ENCODE results near the gene LRRC17. TPM values are rescaled to one million over a fixed set of nuclear protein-coding genes. Genes with fewer than 3 reads are reported as not detected.
"Not testable (repeated sequence)": the region's sequence is repeated elsewhere in the genome, so short reads cannot be mapped to it uniquely, and the experiment has no call there.

The LRRC17 gene
- total RNA-seq, 1 experiment from 2014 or later: 20.2 TPM

DNA sequence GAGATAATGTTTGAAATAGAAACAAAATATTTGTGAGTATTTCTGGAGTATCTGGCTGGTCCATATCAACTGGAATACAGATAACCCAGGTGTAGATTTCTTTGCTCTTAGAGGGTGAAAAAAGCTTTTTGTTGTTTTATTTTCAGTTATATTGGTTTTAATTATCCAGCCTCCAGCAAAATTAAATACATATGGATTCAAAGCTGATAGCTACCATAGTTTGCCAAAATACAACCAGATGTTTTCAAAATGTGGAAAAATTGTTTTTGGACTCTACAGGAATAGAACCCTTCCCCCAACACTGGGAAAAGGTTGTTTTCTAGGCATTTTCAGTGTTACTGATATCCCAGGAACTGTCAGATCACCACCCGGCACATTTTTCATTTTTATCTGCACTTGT is 30.1 kb downstream of the LRRC17 start:
- DNase-seq (ENCODE audit: low spot score): no peak

DNA sequence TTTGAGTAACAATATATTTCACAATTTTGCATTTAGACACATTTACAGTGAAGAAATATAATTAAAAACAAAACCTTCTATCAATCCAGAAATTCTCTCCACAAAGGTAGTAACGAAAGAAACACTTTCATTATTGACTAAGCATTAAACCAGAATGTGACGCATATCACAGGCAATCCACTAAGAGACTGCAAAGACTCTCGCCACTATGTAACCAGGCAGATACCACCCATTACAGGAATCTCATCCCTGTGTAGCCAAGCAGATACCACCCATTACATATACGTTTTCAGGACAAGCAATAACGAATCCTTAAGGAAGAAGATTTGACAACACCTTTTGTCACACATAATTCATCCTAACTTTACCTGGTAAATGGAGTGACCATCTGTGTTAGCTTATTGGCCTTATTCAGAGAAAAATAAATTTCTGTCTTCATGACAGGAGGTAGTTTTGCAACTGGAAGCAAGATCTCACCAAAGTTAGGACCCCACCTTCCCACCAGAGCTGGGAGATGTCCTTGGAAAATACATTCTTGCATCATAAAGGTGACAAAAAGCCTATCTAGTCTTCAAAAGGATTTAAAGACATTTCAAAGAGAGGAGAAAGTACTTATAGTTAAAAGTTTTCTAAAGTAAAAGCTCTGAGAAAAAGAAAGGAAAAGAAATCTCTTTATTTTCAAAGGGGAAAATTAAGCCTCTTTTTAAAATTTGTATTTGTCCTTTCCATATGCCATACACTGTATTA is 30.8 kb downstream of the LRRC17 start:
- DNase-seq (ENCODE audit: low spot score): no peak

DNA sequence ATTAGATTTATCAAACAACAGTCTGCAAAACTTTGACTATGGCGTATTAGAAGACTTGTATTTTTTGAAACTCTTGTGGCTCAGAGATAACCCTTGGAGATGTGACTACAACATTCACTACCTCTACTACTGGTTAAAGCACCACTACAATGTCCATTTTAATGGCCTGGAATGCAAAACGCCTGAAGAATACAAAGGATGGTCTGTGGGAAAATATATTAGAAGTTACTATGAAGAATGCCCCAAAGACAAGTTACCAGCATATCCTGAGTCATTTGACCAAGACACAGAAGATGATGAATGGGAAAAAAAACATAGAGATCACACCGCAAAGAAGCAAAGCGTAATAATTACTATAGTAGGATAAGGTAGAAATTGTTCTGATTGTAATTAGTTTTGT is 31.4 kb downstream of the LRRC17 start:
- no peak for DNase-seq (ENCODE audit: low spot score)

- DNase-seq (ENCODE audit: low spot score): no peak
These were observed 39.0 kb downstream of the LRRC17 start for GRCh38 chr7:102951839-102952238.

DNA sequence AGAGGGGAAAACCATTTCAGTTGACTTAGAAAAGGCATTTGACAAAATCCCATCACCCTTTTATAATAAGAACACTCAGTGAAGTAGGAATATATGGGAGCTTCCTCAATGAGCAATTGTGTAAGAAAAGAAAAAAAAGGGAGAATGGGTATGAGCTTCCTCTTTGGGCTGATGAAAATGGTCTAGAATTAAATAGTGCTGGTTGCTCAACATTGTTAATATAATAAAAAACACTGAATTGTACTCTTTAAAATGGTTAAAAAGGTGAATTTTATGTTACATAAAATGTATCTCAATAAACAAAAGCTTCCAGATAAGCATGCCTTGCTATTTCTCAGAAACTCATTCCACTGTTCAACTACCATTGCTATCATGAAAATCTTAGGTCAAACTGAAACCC is 40.6 kb downstream of the LRRC17 start:
- no peak for DNase-seq (ENCODE audit: low spot score)

- DNase-seq (ENCODE audit: low spot score): not testable (repeated sequence)
These were observed 41.6 kb downstream of the LRRC17 start for GRCh38 chr7:102954359-102954758.

DNA sequence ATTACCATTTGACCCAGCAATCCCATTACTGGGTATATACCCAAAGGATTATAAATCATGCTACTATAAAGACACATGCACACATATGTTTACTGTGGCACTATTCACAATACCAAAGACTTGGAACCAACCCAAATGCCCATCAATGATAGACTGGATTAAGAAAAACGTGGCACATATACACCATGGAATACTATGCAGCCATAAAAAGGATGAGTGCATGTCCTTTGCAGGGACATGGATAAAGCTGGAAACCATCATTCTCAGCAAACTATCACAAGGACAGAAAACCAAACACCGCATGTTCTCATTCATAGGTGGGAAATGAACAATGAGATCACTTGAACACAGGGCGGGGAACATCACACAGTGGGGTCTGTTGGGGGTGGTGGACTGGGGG is 45.2 kb downstream of the LRRC17 start:
- not testable (repeated sequence) for DNase-seq (ENCODE audit: low spot score)

GRCh38 chr7:102961993-102962392 is 49.2 kb downstream of the LRRC17 start:
- not testable (repeated sequence) for DNase-seq (ENCODE audit: low spot score)

DNA sequence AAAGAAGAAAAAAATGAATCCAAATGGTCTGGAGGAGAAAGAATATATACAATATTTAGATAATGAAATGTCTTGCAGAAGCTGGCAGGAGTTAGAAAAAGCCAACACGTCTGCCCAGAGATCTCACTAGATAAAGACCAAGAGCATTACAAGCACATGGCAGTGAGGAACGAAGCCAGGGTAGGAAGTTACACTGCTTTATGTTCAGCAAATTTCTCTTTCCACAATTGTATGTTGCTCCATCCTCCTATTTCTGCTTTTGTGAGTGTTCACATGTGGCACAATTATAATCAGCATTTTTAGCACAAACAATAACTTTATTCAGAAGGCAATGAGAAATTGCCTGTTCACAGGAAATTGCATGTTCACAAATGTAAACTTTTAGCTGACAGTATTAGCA is 53.7 kb downstream of the LRRC17 start:
- no peak for DNase-seq (ENCODE audit: low spot score)

- DNase-seq (ENCODE audit: low spot score): peak; percentile 42
These were observed 55.0 kb downstream of the LRRC17 start for GRCh38 chr7:102967798-102968197.

- DNase-seq (ENCODE audit: low spot score): no peak
These were observed 60.4 kb downstream of the LRRC17 start for GRCh38 chr7:102973096-102973802.

DNA sequence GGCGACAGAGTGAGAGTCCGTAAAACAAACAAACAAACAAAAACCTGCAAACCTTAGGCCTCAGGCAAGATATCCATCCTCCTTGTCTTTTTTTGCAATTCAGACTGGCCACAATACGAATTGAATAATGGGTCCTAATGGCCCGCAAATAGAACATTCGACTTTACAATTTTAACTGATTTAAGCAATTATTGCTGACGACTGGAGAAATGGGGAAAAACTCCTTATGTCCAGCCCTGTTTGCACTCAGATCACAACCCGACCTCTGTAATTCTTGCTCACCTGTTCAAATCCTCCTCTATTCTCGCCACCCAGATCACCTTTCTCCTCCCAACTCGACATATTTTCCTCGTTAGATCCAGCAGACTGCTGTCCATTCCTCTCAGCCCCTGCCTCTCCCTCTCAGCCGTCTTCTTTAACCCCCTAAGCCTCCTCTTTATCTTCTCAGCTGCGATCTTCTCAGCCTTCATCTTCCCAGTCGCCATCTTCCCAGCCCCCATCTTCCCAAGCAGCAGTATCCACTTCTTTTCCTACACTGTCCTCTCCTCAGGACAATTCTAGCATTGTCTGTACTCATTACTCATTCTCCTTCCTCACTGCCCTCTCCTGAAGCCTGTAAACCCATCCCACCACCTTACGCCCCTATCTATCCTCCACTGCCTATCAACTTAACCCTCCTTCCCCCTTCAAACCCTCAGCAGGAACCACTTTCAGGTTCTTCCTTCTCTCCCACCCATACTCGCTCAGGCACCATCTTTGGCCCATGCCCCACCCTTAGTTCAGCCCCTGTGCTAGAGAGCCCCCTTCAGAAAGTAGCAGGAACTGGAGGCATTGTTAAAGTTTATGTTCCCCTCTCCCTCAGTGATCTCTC is 61.8 kb downstream of the LRRC17 start:
- DNase-seq (ENCODE audit: low spot score): no peak

DNA sequence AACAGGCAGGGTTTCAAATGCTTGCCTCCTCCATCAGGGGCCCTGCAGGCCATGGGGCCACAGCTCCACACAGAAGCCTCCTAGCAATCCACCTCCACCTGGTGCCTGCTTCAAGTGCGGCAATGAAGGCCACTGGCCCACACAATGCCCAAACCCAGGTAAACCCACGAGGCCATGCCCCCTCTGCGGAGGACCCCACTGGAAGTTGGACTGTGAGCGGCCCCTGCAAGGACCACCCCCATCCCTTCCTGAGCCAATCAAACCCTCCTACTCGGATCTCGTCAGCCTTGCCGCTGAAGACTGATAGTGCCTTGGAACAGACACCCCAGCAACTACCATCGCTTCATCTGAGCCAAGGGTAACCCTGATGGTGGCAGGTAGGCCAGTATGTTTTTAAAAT is 63.1 kb downstream of the LRRC17 start:
- DNase-seq (ENCODE audit: low spot score): no peak

DNA sequence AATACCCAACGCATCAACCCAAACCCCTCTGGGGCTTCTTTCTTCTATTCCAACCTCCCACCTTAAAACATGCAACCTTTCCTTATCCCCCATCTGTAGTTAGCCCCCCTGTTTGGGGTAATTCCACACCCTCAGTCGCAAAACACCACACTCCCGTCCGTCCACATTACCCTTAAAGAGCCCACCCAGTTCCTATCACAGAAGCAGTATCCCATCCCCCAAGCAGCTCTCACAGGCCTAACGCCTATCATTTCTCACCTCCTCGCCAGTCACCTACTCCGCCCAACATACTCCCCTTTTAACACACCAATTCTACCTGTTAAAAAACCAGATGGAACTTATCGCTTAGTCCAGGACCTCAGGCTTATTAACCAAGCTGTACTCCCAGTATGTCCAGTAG is 63.7 kb downstream of the LRRC17 start:
- DNase-seq (ENCODE audit: low spot score): no peak

DNA sequence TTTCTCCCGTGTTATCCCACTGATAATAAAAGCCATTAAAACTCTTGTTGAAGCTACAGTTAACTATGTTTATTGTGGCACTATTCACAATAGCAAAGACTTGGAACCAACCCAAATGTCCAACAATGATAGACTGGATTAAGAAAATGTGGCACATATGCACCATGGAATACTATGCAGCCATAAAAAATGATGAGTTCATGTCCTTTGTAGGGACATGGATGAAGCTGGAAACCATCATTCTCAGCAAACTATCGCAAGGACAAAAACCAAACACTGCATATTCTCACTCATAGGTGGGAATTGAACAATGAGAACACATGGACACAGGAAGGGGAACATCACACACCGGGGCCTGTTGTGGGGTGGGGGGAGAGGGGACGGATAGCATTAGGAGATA is 64.8 kb downstream of the LRRC17 start:
- DNase-seq (ENCODE audit: low spot score): not testable (repeated sequence)

DNA sequence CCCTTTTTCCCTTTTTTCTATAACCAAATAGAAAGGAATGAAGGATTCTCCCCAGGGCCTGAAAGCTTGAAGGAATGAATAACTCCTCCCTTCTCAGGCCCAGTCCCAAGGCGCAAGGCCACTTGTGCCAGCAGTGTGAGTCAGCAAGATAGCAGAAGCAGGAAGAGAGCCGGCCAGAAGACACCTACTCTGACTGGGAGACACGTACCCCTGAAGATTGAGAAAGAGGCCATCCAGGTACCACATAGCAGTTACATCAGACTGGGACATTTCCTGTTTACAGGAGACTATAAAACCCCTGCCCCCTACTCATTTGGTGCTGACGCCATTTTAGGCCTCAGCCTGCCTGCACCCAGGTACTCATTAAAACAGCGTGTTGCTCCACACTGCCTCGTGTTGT is 65.5 kb downstream of the LRRC17 start:
- DNase-seq (ENCODE audit: low spot score): peak; percentile 94

- no peak for DNase-seq (ENCODE audit: low spot score)
These were observed 66.9 kb downstream of the LRRC17 start for GRCh38 chr7:102979670-102980069.

- no peak for DNase-seq (ENCODE audit: low spot score)
These were observed 68.7 kb downstream of the LRRC17 start for GRCh38 chr7:102981451-102981850.

- no peak for DNase-seq (ENCODE audit: low spot score)
These were observed 69.4 kb downstream of the LRRC17 start for GRCh38 chr7:102982235-102982634.

GRCh38 chr7:102983602-102984001 is 70.8 kb downstream of the LRRC17 start:
- no peak for DNase-seq (ENCODE audit: low spot score)

DNA sequence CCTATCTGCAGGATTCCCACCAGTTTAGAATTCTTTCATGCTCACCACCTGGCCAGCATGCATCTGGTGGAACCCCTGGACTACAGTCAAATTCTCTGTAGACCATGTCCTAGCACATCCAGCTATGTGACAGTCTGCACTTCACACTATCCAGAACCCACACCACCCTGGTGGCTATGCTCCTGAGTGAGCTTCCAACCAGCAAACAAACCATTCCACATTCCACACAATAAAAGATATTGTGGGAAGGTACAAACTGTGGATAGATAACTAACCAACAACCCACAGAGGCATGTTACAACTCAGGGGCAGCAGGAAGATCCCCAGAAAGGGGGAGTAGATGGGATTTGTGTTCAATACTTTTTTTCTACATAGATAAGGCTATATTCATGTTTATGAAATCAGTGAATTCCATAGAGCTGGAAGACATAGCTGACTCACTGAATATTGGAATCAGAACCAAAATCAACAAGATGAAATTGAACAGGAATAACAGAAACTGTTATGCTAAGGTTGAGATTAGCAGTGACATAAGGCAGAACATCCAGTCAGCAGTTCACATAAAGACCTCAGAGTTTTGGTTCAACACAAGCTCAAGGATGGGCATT is 72.5 kb downstream of the LRRC17 start:
- DNase-seq (ENCODE audit: low spot score): no peak

DNA sequence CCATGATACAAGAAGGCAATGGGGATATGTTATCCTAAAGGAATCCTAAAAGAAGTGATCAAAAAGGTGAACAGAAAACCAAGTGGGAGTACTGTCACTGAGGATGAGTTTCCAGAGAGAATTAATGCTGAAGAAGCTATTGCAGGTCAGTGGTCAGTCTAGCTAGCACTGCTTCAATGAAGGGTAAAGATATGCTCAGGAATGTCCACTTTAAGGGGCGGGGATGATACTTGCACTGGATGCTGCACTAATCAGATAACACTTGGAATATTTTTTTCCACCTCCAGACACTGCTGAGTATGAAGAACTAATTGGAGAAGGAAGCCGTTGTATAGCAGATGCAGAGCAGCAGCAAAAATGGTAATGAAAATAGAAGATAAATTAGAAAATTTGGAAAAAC is 75.3 kb downstream of the LRRC17 start:
- DNase-seq (ENCODE audit: low spot score): no peak

Measured in H4 (cell line).